Measurements from ENCODE around the gene METAP1D.
A peak's percentile ranks its signal among the peaks of the same experiment; 100 is the strongest.

The METAP1D gene

GRCh38 chr2:172091761-172092566 is 92.2 kb downstream of the METAP1D start:
- no peak for DNase-seq (ENCODE audit: low spot score)

- no peak for DNase-seq (ENCODE audit: low spot score)
These were observed 93.1 kb downstream of the METAP1D start for GRCh38 chr2:172092716-172093415.

- no peak for DNase-seq (ENCODE audit: low spot score)
These were observed 93.9 kb downstream of the METAP1D start for GRCh38 chr2:172093416-172094293.

DNA sequence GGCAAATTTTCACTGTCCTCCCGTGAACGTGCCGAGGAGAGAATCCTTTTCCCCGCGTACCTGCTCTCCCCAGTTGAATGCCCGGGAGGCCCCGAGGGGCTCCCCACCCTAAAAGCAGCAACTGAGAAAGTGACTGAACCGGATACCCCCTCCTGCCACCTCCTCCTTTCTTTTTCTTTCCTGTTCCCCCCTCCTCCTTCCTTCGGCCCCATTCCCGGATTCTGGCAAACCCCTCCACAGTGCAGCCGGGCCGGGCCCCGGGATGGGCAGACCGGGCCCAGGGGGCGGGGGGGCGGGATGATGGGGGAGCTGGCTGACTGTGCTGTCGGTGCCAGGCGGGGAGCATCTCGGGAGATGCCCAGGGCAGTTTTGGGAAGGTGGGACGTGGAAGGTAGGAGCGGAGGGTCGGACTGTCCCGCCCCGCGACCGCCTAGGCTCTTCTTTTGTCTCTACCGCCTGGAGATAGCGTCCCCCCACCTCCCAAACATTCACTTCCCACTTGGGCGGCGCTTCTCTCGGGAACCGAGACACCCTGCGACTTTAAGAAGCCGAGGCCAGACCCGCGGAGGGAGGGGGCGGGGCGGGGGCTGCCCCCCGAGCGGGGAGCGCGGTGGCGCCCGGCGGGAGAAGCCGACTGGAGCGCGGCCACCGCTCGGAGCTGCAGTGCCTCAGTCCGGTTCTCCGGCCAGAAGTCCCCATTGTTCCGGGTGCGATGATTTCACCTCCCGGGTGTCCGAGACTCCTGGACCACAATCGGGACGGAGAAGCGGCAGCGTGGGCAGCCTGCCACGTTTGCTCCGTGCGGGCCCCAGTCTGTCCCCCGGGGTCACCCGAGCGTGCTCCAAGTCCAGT is 94.8 kb downstream of the METAP1D start:
- no peak for DNase-seq (ENCODE audit: low spot score)

DNA sequence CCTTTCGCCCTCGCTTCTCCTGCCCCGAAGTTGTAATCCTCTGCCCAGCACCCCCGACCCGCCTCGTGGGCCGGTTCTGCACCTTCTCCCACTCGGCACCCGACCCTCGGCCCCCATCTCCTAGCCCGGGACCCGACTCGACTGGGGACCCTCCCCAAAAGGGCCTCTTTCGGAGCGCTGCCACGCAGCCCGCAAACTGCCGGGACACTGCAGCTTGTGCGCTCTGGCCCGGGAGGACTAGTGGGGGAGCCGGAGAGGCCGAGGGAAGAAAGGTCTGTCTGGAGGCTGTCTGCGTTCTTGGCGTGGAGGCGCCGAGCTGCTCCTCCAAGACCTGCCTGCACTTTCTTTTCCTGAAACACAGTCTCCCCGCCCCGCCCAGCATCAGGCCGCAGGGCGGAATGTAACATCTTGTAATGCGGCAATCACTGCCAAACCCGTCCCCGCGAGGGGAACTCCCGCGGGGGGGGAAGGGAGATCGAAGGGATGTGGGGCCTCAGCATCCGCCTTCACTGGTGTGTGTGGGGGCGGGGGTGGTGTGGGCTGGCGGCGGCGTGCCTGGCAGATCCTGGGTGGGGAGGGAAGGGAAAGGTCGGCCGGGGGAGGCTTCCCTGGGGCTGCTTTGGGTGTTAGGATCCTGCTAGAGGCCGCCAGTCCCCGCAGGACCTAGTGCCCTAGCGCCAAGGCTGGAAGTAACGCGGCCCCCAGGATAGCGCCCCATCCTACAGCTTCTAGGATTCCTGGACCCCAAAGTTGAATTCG is 95.6 kb downstream of the METAP1D start:
- peak; percentile 77 for DNase-seq (ENCODE audit: low spot score)

DNA sequence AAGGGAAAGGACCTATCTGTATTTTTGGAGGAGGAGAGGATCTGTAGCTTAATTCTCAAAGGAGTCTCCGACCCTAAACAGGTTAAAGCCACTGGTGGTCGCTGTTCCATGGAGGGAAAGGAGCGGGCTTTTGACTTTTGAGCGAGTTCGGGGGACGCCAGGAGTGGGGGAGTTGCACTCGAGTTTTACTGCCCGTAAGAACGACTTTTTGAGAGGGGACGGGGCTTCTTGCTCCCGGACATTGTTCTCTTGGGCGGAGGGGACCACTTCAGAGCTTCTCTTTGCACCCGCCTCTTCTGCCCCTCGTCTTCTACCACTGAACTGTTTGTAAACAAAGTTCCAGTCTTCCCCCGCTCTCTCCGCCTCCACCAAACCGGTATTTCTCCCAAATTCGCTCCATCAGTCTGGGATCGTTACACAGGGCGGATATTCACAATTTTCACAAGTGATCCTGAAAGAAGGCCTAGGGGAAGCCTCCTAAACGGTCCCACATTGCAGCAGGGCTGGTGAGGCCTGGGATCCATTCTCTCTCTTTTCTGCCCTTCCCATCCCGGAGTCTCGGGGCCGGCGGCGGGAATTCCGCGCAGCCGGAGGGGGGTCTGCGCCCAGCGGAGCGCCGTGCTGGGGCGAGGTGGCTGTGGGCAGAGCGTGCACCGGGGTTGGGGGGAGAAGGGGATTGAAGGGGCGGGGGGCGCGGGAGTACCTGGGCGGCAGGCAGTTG is 96.3 kb downstream of the METAP1D start:
- DNase-seq (ENCODE audit: low spot score): no peak

GRCh38 chr2:172096626-172097547 is 97.1 kb downstream of the METAP1D start:
- peak; percentile 67 for DNase-seq (ENCODE audit: low spot score)

- no peak for DNase-seq (ENCODE audit: low spot score)
These were observed 97.9 kb downstream of the METAP1D start for GRCh38 chr2:172097557-172098131.

- DNase-seq (ENCODE audit: low spot score): no peak
These were observed 98.5 kb downstream of the METAP1D start for GRCh38 chr2:172098287-172098649.

GRCh38 chr2:172098650-172099471 is 99.1 kb downstream of the METAP1D start:
- DNase-seq (ENCODE audit: low spot score): peak; percentile 68

GRCh38 chr2:172099472-172100079 is 99.8 kb downstream of the METAP1D start:
- no peak for DNase-seq (ENCODE audit: low spot score)

DNA sequence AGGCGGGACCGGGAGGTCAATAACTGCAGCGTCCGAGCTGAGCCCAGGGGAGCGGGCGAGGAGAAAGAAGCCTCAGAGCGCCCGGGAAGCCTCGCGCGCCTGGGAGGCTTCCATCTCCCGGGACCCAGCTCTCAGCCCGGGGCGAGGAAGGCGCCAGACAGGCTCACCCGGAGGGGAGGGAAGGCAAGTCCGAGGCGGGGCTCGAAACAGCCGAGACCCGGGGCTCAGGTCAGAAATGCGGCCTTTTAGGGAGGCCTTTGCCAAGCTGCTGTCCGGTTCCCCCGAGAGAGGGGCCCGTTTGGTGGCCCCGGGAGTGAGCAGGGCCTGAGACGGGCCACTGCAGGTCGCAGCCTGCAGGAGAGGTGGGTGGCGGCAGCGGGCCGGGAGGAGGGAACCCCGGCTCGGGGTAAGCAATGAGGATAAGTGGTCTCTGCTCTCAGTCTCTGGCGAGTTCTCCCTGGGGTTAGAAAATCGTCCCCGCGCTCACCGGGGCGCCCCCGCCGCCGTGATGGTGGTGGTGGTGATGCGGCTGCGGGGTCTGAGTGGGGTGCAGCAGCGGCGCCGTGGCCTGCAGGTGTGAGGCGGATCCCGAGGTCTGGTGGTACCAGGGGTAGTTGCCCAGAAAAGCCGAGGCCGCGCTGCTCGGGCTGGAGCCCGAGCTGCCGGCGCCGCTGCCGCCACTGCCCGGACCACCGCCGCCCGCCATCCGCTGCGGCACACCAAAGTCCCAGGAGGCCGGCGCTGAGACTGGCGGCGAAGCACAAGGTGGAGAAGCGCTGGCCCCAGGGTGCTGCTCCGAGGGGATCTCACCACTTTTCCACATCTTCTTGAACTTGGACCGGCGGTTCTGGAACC is 100.6 kb downstream of the METAP1D start:
- no peak for DNase-seq (ENCODE audit: low spot score)

DNA sequence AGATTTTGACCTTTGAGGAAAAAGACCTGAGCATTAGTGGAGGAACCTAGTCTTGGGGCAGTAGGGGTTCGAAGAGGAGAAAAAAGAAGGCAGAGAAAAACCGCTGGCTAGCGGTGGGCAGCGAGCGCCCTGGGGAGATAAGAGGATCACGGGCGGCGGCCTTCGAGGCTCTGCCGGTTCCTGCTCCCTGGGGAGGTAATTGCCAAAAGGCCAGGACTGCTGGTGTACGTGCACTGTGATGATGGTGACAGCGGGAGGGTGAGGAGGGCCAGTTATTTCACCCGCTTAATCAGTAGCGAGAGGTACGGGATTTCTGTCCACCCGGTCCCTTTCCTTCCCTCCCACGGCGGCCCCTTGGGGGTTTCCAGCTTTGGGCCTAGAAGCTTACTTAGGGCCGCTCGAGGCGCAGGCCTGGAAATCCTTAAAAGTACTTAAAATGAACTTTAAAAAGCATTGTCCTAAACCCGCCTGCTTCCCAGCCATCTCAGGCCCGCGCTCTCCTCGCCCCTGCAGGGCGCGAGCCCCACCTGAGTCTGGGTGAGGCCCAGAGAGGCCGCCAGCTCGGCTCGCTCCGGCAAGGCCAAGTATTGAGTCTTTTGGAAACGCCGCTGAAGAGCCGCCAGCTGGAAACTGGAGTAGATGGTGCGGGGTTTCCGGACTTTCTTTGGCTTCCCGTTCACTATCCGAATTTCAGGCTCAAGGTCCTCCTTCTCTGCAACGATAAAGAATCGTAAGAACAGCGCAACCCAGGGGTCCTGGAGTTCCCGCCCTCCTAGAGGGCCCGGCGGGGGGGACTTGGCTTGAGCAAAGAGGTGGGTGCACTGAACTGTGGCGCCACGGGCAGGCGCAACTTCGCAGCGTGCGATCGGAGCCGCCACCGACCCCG is 101.4 kb downstream of the METAP1D start:
- DNase-seq (ENCODE audit: low spot score): no peak

- DNase-seq (ENCODE audit: low spot score): no peak
These were observed 102.2 kb downstream of the METAP1D start for GRCh38 chr2:172101821-172102390.
